LNCAP (cell line): ENCODE results near the gene PTPRG.

ENCODE experiments used
- CTCF ChIP-seq: fragments of 450-650 bp; IDR thresholded peaks from 2 replicates; pipeline ENCODE4 v1.5.1; 2017; ENCODE audit warnings: mild to moderate bottlenecking

Gene PTPRG

GRCh38 chr3:61869371-61869770 is 308.0 kb downstream of the PTPRG start:
- TF ChIP-seq CTCF: no peak

- no peak for TF ChIP-seq CTCF
Observed at GRCh38 chr3:61871644-61872043, 310.3 kb downstream of the PTPRG start.

- TF ChIP-seq CTCF: no peak
Observed at GRCh38 chr3:61872077-61872706, 310.8 kb downstream of the PTPRG start.

GRCh38 chr3:61875046-61875844 is 313.9 kb downstream of the PTPRG start:
- no peak for TF ChIP-seq CTCF

GRCh38 chr3:61875976-61876671 is 314.8 kb downstream of the PTPRG start:
- TF ChIP-seq CTCF: no peak

- TF ChIP-seq CTCF: no peak
Observed at GRCh38 chr3:61876797-61877196, 315.4 kb downstream of the PTPRG start.

- no peak for TF ChIP-seq CTCF
Observed at GRCh38 chr3:61877359-61878138, 316.2 kb downstream of the PTPRG start.
